HCT116 (cell line): ENCODE data around the gene CCDC30. TPM values are rescaled to one million over a fixed set of nuclear protein-coding genes. Genes with fewer than 3 reads are reported as not detected.

Source experiments
- ATAC-seq: fragments of 200-7000 bp; cut with Tn5 transposase; 2 replicates; pipeline ENCODE4 v1.9.1; 2020; ENCODE audit warnings: mild to moderate bottlenecking, moderate library complexity
- BruUV-seq: library from RNA; stranded (reverse); fragments of 400-500 nt; replicated peaks from 2 replicates; lab custom pipeline; 2021; lab: Mats Ljungman, UMichigan
- CTCF ChIA-PET: fragments of 300-600 bp; sonication (Branson Sonifier 250); formaldehyde crosslinking; loops from one replicate; lab custom pipeline; 2021; ENCODE audit warnings: antibody characterized with exemption; lab: Charles Lee
- POLR2A ChIA-PET: fragments of 300-600, 350-600 bp; sonication (Branson Sonifier 250); formaldehyde crosslinking; loops from one replicate; lab custom pipeline; 2021; ENCODE audit warnings: antibody characterized with exemption; lab: Charles Lee
- RAD21 ChIA-PET, 2 experiments: fragments of 300-600 bp; sonication (Branson Sonifier 250); formaldehyde crosslinking; loops; one replicate each; lab custom pipeline; 2023; ENCODE audit warnings: low total read pairs in 2 of 2; ENCODE audit not compliant: uncharacterized antibody in 2 of 2, unreplicated experiment in 2 of 2, low non-redundant PET in 1 of 2; lab: Charles Lee
- DNase-seq: peaks from one replicate; pipeline ENCODE4 v3.0.0-alpha.2; 2010; ENCODE audit warnings: low read depth, low spot score
- H2AFZ ChIP-seq: fragments of 200-600 bp; shearing (Covaris generic), sonication (generic); 2 replicates; pipeline ENCODE4 v1.6.1; 2017; ENCODE audit warnings: low read depth, mixed run types, mixed read lengths, antibody characterized with exemption, low read length; ENCODE audit not compliant: poor library complexity, severe bottlenecking
- H3K27ac ChIP-seq: 2 replicates; pipeline ENCODE4 v1.5.1; 2012; ENCODE audit warnings: low read depth, low read length
- H3K27me3 ChIP-seq: fragments of 200-600 bp; sonication (generic); 2 replicates; pipeline ENCODE4 v1.6.1; 2016; ENCODE audit warnings: mixed run types, low read length, mixed read lengths; ENCODE audit not compliant: insufficient read depth
- H3K36me3 ChIP-seq, 2 experiments: fragments of 200-500 bp in 1 of 2; fragments of 200-600 bp in 1 of 2; sonication (Bioruptor generic) in 1 of 2; sonication (generic) in 1 of 2; 2 replicates each; pipeline versions ENCODE4 v1.5.1 to v1.6.1; 2014 to 2016; ENCODE audit warnings: low read length in 2 of 2, inconsistent platforms in 1 of 2, mixed read lengths in 1 of 2, mixed run types in 1 of 2; ENCODE audit not compliant: insufficient read depth in 2 of 2, control insufficient read depth in 1 of 2
- H3K4me1 ChIP-seq, 2 experiments: fragments of 200-600 bp in 1 of 2; sonication (generic) in 1 of 2; 2 replicates each; pipeline versions ENCODE4 v1.5.1 to v1.6.1; 2012 to 2017; ENCODE audit warnings: low read length in 2 of 2, inconsistent platforms in 1 of 2, mild to moderate bottlenecking in 1 of 2, mixed read lengths in 1 of 2, mixed run types in 1 of 2, moderate library complexity in 1 of 2; ENCODE audit not compliant: insufficient read depth in 2 of 2, control insufficient read depth in 1 of 2
- H3K4me2 ChIP-seq: fragments of 200-600 bp; sonication (generic); 2 replicates; pipeline ENCODE4 v1.6.1; 2017; ENCODE audit warnings: mixed run types, low read length, mixed read lengths
- H3K4me3 ChIP-seq, 2 experiments: fragments of 200-600 bp in 1 of 2; sonication (generic) in 1 of 2; replicated peaks in 1 of 2; 2 replicates each; pipeline ENCODE4 v1.5.1; 2011 to 2016; ENCODE audit warnings: low read length in 2 of 2, control low read depth in 1 of 2, low read depth in 1 of 2, mild to moderate bottlenecking in 1 of 2, mixed read lengths in 1 of 2, mixed run types in 1 of 2
- H3K79me2 ChIP-seq: fragments of 200-600 bp; sonication (generic); 2 replicates; pipeline ENCODE4 v1.6.1; 2017; ENCODE audit warnings: mild to moderate bottlenecking, mixed run types, low read length, moderate library complexity, mixed read lengths; ENCODE audit not compliant: insufficient read depth
- H3K9ac ChIP-seq: fragments of 200-600 bp; sonication (generic); 2 replicates; pipeline ENCODE4 v1.6.1; 2016; ENCODE audit warnings: low read length, mixed read lengths
- H3K9me2 ChIP-seq: fragments of 200-600 bp; sonication (generic), shearing (Covaris generic); 2 replicates; pipeline ENCODE4 v1.6.1; 2017; ENCODE audit warnings: mixed run types, mild to moderate bottlenecking, moderate library complexity; ENCODE audit not compliant: insufficient read depth
- H3K9me3 ChIP-seq, 2 experiments: fragments of 200-500 bp in 1 of 2; fragments of 200-600 bp in 1 of 2; sonication (Bioruptor generic) in 1 of 2; sonication (generic) in 1 of 2; 2 replicates each; pipeline ENCODE4 v1.6.1; 2014 to 2017; ENCODE audit warnings: low read length in 2 of 2, mixed read lengths in 2 of 2, inconsistent platforms in 1 of 2, low read depth in 1 of 2, mild to moderate bottlenecking in 1 of 2, mixed run types in 1 of 2, moderate library complexity in 1 of 2; ENCODE audit not compliant: control insufficient read depth in 1 of 2, insufficient read depth in 1 of 2
- H4K20me1 ChIP-seq: fragments of 200-600 bp; sonication (generic), shearing (Covaris generic); 2 replicates; pipeline ENCODE4 v1.6.1; 2017; ENCODE audit warnings: mixed run types, mild to moderate bottlenecking, moderate library complexity; ENCODE audit not compliant: insufficient read depth
- ATF3 ChIP-seq: IDR thresholded peaks from 2 replicates; pipeline ENCODE4 v1.6.1; 2012
- CEBPB ChIP-seq: IDR thresholded peaks from 2 replicates; pipeline ENCODE4 v1.6.1; 2012; ENCODE audit warnings: low read depth
- ELF1 ChIP-seq: IDR thresholded peaks from 2 replicates; pipeline ENCODE4 v1.6.1; 2012; ENCODE audit warnings: low read depth, borderline replicate concordance
- SIN3A ChIP-seq: IDR thresholded peaks from 2 replicates; pipeline ENCODE4 v1.6.1; 2012; ENCODE audit warnings: low read depth
- SRF ChIP-seq: IDR thresholded peaks from 2 replicates; pipeline ENCODE4 v1.6.1; 2012; ENCODE audit warnings: low read depth
- ZBTB33 ChIP-seq: IDR thresholded peaks from 2 replicates; pipeline ENCODE4 v1.6.1; 2011; ENCODE audit warnings: mild to moderate bottlenecking, low read length, moderate library complexity; ENCODE audit not compliant: insufficient replicate concordance; ENCODE audit errors: extremely low read depth
- intact Hi-C: fragments of 100-400 bp; cut with micrococcal nuclease; formaldehyde crosslinking; loops from 2 replicates; pipeline ENCODE4 v1.10.0; 2022
- total RNA-seq: library from RNA; stranded (reverse); gene quantifications from one replicate; pipeline ENCODE4 v1.2.1, GENCODE V29; 2021; ENCODE audit not compliant: unreplicated experiment

The CCDC30 gene
- total RNA-seq, 1 experiment from 2014 or later, result 2.0 TPM

GRCh38 chr1:42679364-42679983 lies 216.4 kb downstream of the CCDC30 start:
- peaks cover 12% of the 10 kb centered on the region; the same call in 1 of the 2 replicates for H4K20me1 ChIP-seq
- intact Hi-C loops, result no loop called here
- CTCF ChIA-PET, result no interaction called here
- DNase-seq (no peak), ATAC-seq (no peak)
- H3K4me3 ChIP-seq, result no peak overlapping the region
- peaks cover 34% of the 10 kb centered on the region for H3K79me2 ChIP-seq
- RAD21 ChIA-PET, result no interaction called here
- H3K9ac ChIP-seq, result no peak overlapping the region
- POLR2A ChIA-PET, result interaction anchor here (0.6 to 1.8 kb wide), 2 partner anchors 19 to 21 kb away, joined by 3 to 4 read pairs; no protein-coding TSS in a partner anchor
- H3K4me2 ChIP-seq, result no peak overlapping the region
- BruUV-seq, result no TSS peak
- no peak for TF ChIP-seq ZBTB33
- peaks cover 12 to 34% of the 10 kb centered on the region in 2 experiments; a peak in 3 of 4 replicates for H3K36me3 ChIP-seq
- no peaks in the 10 kb centered on the region for H3K9me2 ChIP-seq
- H3K9me3 ChIP-seq, result no peaks in the 10 kb centered on the region
- no peak overlapping the region for H2AFZ ChIP-seq
- H3K27me3 ChIP-seq, result no peaks in the 10 kb centered on the region
- H3K27ac ChIP-seq, result no peak overlapping the region
- H3K4me1 ChIP-seq, result peaks cover 3 to 21% of the 10 kb centered on the region in 2 experiments

GRCh38 chr1:42680055-42680454 lies 217.0 kb downstream of the CCDC30 start:
- ChIA-PET CTCF (no interaction called here), POLR2A (interaction anchor here (0.6 kb wide), 1 partner anchor 20 kb away, joined by 3 read pairs; no protein-coding TSS in a partner anchor), RAD21 (no interaction called here)
- Histone ChIP-seq H3K4me3 (no peak overlapping the region), H3K27me3 (no peaks in the 10 kb centered on the region), H3K79me2 (peaks cover 40% of the 10 kb centered on the region), H4K20me1 (peaks cover 18% of the 10 kb centered on the region; the same call in 1 of the 2 replicates), H3K4me1 (peaks cover 8 to 27% of the 10 kb centered on the region in 2 experiments), H3K9ac (no peak overlapping the region), H3K9me2 (no peaks in the 10 kb centered on the region), H3K36me3 (peaks cover 12 to 34% of the 10 kb centered on the region in 2 experiments; a peak in 3 of 4 replicates), H2AFZ (no peak overlapping the region), H3K27ac (no peak overlapping the region), H3K9me3 (no peaks in the 10 kb centered on the region), H3K4me2 (no peak overlapping the region)
- DNase-seq, result no peak
- no peak for ATAC-seq
- no TSS peak for BruUV-seq
- TF ChIP-seq SIN3A, result no peak
- no peak for TF ChIP-seq SRF
- TF ChIP-seq ATF3, result no peak
- no peak for TF ChIP-seq ELF1
- no peak for TF ChIP-seq CEBPB
- intact Hi-C loops, result no loop called here
